Stimulated activated CD8-positive, alpha-beta memory T cell treated with anti-CD3 and anti-CD28 coated beads, Interleukin-4, amount 100 ng/mL, for 24 hours (primary cell): ENCODE results near the gene MYL5.

Experiments used
- DNase-seq: peaks from one replicate; pipeline ENCODE4 v3.0.0-alpha.2; 2020; ENCODE audit warnings: low read depth

MYL5 gene

DNA sequence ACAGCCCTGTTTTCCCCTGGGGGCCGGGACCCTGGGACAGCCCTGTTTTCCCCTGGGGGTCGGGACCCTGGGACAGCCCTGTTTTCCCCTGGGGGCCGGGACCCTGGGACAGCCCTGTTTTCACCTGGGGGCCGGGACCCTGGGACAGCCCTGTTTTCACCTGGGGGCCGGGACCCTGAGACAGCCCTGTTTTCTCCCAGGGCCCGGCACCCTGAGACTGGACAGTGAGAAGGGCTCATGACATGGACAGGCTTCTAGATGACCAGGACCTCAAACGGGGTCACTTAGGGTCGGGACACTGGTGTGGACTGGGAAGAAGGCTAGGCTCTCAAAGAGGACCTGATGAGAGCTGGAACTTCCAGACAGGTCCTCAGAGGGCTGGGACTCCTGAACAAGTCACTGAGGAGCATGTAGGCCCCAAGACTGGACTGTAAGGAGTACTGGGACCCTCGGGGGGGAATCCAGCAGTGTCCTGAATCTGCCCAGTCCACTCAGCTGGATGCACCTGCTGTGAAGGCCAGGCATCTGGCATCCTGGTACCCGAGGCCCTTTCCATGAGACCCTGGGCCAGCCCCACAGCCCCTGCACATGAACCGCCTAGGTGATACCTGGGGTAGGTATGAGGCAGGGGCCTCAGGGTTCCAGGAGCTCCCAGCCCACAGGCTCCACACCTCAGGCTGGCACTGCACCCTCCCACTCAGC lies 33.7 kb downstream of the MYL5 start:
- DNase-seq: no peak

DNA sequence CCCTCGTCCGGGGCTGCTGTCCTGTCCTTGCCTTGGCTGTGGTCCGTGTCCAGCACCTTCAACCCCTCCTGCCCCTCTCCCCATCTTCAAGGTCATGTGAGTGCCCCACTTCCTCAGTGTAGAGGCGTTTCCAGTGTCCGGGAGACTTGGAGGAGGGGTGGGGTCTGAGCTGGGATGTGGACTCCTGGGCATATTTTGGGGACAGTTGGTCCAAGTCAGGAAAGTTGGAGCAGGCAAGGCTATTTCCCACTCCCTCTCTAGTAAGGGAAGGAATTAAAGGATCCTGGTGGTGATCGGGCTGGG lies 34.2 kb downstream of the MYL5 start:
- DNase-seq: no peak

DNA sequence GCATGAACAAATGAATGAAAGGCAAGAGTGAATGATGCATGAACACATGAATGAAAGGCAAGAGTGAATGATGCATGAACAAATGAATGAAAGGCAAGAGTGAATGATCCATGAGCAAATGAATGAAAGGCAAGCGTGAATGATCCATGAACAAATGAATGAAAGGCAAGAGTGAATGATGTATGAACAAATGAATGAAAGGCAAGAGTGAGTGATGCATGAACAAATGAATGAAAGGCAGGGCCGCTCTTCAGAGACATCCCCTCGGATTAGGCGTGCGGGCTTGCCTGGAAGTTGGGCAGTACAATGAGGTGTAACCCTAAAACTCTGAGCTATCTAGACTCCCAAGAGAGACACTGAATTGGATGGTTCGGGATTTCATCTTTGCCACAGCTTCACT lies 35.0 kb downstream of the MYL5 start:
- no peak for DNase-seq

DNA sequence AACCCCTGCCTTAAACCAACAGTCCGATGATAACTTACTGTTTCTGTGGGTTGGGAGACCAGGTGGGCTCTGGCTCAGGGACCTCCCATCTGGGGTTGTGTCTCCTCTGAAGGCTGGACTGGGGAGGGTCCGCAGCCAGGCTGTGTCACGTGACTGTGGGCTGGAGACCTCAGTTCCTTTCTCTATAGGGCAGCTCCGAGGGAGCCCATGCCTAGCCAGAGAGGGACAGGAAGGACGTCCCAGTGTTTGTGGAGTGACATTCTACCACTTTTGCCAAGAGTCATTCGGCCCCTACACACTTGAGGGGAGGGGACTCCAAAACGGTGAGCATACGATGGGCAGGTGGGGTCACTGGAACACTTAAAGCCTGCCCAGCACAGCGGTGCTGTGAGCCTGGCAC lies 35.8 kb downstream of the MYL5 start:
- DNase-seq: no peak

DNA sequence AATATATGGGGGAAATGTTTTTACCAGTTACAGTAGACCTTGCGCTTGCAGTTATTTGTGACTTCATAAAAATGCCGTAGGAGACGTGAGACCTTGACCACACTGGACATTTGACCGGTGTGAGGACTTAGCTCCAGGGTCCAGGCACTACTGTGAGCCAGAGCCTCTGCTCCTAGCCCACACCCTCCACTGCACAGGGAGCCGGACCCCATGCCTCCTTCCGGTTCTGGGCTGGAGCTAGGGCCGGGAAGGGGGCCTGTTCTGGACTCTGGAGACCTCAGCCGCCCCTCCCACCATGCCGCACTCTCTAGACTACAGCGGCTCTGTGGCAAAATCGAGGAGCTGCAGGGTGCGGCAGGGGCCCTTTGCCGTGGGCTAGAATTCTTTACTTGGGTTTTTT lies 36.6 kb downstream of the MYL5 start:
- no peak for DNase-seq

GRCh38 chr4:712093-712492 lies 37.8 kb downstream of the MYL5 start:
- no peak for DNase-seq

DNA sequence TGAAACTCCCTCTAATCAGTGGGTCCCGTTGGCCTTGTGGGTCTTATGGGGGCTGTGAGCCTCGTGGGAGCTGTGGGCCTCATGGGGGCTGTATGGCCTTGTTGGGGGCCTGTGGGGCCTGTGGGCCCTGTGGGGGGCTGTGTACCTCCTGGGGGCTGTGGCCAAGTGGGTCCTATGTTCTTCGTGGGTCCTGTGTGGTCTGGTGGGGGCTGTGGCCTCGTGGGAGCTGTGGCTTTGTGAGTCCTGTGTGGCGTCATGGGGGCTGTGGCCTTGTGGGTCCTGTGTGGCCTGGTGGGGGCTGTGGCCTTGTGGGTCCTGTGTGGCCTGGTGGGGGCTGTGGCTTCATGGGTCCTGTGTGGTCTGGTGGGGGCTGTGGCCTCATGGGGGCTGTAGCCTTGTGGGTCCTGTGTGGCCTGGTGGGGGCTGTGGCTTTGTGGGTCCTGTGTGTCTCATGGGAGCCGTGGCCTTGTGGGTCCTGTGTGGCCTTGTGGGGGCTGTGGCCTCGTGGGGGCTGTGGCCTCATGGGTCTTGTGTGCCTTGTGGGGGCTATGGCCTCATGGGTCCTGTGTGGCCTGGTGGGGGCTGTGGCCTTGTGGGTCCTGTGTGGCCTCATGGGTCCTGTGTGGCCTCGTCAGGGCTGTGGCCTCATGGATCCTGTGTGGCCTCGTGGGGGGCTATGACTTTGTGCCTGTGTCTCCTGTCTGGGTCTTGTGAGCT lies 38.7 kb downstream of the MYL5 start:
- DNase-seq: no peak

GRCh38 chr4:714087-714486 lies 39.7 kb downstream of the MYL5 start:
- DNase-seq: no peak

- DNase-seq: no peak
Observed at GRCh38 chr4:717601-718320, 43.4 kb downstream of the MYL5 start.

DNA sequence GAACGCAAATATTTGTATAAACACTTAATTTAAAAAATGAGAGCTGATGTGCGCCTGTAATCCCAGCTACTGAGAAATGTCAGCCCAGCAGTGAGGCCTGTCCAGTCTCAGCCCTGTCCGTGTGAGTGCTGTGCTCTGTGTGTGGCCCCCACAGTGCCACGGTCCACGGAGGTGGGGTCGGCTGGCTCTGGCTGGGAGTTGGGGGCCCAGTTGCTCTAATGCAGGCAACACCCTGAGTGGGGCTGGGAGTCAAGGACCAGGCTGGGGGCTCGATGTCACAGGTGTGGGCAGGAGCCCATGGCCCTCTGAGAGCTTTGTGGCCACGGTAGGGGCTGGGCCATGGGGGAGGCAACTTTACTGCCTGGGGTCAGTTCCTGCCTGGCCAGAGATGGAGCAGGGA lies 44.1 kb downstream of the MYL5 start:
- DNase-seq: no peak

GRCh38 chr4:720111-720860 lies 45.9 kb downstream of the MYL5 start:
- no peak for DNase-seq

DNA sequence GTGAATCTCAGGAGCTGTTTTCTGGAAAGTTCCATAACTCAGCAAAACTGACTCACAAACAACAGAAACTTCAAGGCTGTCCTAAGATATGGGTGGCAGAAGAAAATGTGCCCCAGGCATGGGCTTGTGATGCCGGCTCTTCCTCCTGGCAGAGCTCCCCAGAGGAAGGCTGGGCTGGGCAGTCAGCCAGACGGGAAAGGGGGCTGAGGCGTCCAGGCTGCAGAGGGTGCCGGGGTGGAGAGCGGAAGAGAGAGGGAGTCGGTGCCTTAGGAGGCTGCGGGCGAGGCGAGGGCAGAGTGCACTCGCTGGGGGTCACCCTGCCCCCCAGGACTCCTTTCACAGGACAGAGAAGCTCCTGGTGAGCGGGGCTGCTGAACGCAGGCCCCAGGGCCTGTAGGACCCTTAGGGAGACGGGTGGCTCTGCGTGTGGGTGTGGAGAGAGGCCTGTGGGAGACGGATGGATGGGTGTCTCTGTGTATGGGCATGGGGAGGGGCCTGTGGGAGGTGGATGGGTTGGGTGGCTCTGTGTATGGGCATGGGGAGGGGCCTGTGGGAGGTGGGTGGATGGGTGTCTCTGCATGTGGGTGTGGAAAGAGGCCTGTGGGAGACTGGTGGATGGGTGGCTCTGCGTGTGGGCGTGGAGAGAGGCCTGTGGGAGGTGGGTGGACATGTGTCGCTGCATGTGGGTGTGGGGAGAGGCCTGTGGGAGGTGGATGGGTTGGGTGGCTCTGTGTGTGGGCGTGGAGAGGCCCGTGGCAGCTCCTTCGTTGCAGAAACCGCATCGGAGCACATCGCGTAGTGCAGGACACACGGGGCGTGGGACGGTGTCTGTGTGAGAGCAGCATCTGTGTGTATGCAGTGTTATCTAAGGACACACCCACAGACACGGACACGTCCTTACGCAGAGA lies 47.2 kb downstream of the MYL5 start:
- DNase-seq: no peak

- DNase-seq: no peak
Observed at GRCh38 chr4:722169-722725, 47.9 kb downstream of the MYL5 start.

- no peak for DNase-seq
Observed at GRCh38 chr4:722851-723360, 48.6 kb downstream of the MYL5 start.

- DNase-seq: no peak
Observed at GRCh38 chr4:723751-724530, 49.6 kb downstream of the MYL5 start.

- no peak for DNase-seq
Observed at GRCh38 chr4:725391-726234, 51.3 kb downstream of the MYL5 start.

DNA sequence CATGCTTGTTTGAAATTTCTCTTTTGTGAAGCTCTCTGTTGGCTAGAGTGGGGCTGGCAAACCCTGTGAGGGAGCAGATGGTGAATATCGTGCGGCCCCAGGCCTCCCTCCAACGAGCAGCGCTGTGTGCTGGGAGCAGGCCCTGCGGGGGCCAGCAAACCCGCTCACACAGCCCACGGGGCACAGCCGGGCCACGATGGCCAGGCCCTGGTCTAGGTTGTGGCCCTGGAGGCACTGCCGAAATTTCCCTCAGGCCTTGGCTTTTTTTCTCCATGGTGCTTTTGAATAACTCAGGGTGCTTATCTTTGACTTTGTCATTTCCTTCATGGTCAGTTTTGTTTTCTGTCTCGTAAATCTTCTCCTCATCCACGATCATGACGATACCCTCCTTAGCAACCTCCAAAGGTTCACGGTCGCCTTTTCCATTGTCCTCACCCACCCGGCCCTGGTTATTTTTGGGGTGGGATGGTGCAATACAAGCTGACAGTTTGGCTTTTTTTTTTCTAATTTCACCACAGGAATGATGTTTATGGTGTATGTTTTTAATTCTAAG lies 52.0 kb downstream of the MYL5 start:
- DNase-seq: no peak

GRCh38 chr4:726838-727237 lies 52.5 kb downstream of the MYL5 start:
- DNase-seq: no peak

- DNase-seq: no peak
Observed at GRCh38 chr4:727576-727975, 53.2 kb downstream of the MYL5 start.
